ENCODE results near the gene NUS1. TPM values are rescaled to one million over a fixed set of nuclear protein-coding genes. Genes with fewer than 3 reads are reported as not detected.
"Not testable (repeated sequence)": the region's sequence is repeated elsewhere in the genome, so short reads cannot be mapped to it uniquely, and the experiment has no call there.

The NUS1 gene
- total RNA-seq = 10 to 100 TPM; 17.6 to 17.8 TPM

- peak within 1 kb of the TSS; percentile 27 to 83 (median 81) for H3K27ac ChIP-seq
- no peaks in the 10 kb centered on the region for H3K9me3 ChIP-seq
- intact Hi-C loops (cut with DNase I) = no loop called here
- peaks cover 23% of the 10 kb centered on the region for H3K4me1 ChIP-seq
- H3K36me3 ChIP-seq (replicated peaks in 1 of 2; ENCODE audit: insufficient read depth in 1 of 2, low read depth in 2 of 2) = no peaks in the 10 kb centered on the region
- no peaks in the 10 kb centered on the region for H3K27me3 ChIP-seq
- DNase-seq (peak; percentile 96 to 98 (median 98)), ATAC-seq (peak; percentile 100)
- TF ChIP-seq CTCF (IDR thresholded peaks at IDR 0.05) (peak; percentile 36 to 97 (median 81)), POLR2A (IDR thresholded peaks at IDR 0.05) (peak in 2 of 3 donors; percentile 70 to 71)
- WGBS, 2 donors = 1 to 3% methylated on average over 25 to 47 of the region's 53 CpGs
- peak within 1 kb of the TSS; percentile 53 to 83 for H3K4me3 ChIP-seq
Measured at GRCh38 chr6:117674991-117675657, at the start of gene NUS1. Gene NUS1 (plus strand): TSS chr6:117675469. CDS start chr6:117675671, 202 bp downstream.

- TF ChIP-seq POLR2A (IDR thresholded peaks at IDR 0.05) (no peak), CTCF (IDR thresholded peaks at IDR 0.05) (no peak)
- Histone ChIP-seq H3K36me3 (replicated peaks in 1 of 2; ENCODE audit: insufficient read depth in 1 of 2, low read depth in 2 of 2) (no peaks in the 10 kb centered on the region), H3K4me3 (no peak overlapping the region), H3K9me3 (no peaks in the 10 kb centered on the region), H3K27me3 (no peaks in the 10 kb centered on the region), H3K27ac (no peak overlapping the region), H3K4me1 (no peaks in the 10 kb centered on the region)
- ATAC-seq = no peak
- intact Hi-C loops (cut with DNase I) = no loop called here
- DNase-seq = no peak
Measured at GRCh38 chr6:117627533-117627932, 47.7 kb upstream of the NUS1 start.

GRCh38 chr6:117629119-117629660 is 46.1 kb upstream of the NUS1 start:
- no peaks in the 10 kb centered on the region for H3K4me1 ChIP-seq
- WGBS, 2 donors = 32 to 40% methylated on average over 1 of the region's 1 CpG
- intact Hi-C loops (cut with DNase I) = no loop called here
- no peak for DNase-seq
- H3K4me3 ChIP-seq = no peak overlapping the region
- ATAC-seq = no peak
- TF ChIP-seq POLR2A (IDR thresholded peaks at IDR 0.05) (no peak), CTCF (IDR thresholded peaks at IDR 0.05) (no peak)
- no peaks in the 10 kb centered on the region for H3K27me3 ChIP-seq
- no peaks in the 10 kb centered on the region for H3K36me3 ChIP-seq (replicated peaks in 1 of 2; ENCODE audit: insufficient read depth in 1 of 2, low read depth in 2 of 2)
- H3K9me3 ChIP-seq = no peaks in the 10 kb centered on the region
- H3K27ac ChIP-seq = no peak overlapping the region

GRCh38 chr6:117637770-117638169 is 37.5 kb upstream of the NUS1 start:
- H3K9me3 ChIP-seq = no peaks in the 10 kb centered on the region
- WGBS, 2 donors = 29 to 46% methylated on average over 1 of the region's 1 CpG
- no peaks in the 10 kb centered on the region for H3K4me1 ChIP-seq
- no peak overlapping the region for H3K4me3 ChIP-seq
- H3K36me3 ChIP-seq (replicated peaks in 1 of 2; ENCODE audit: insufficient read depth in 1 of 2, low read depth in 2 of 2) = no peaks in the 10 kb centered on the region
- no peak overlapping the region for H3K27ac ChIP-seq
- intact Hi-C loops (cut with DNase I) = no loop called here
- H3K27me3 ChIP-seq = no peaks in the 10 kb centered on the region
- DNase-seq = no peak
- no peak for TF ChIP-seq POLR2A (IDR thresholded peaks at IDR 0.05)
- no peak for ATAC-seq

- no peak for DNase-seq
- intact Hi-C loops (cut with DNase I) = no loop called here
- no peak overlapping the region for H3K27ac ChIP-seq
- WGBS, 2 donors = 83 to 92% methylated on average over 2 of the region's 2 CpGs
- TF ChIP-seq POLR2A (IDR thresholded peaks at IDR 0.05) = no peak
- TF ChIP-seq CTCF (IDR thresholded peaks at IDR 0.05) = no peak
- H3K4me3 ChIP-seq = no peak overlapping the region
- ATAC-seq = no peak
- H3K9me3 ChIP-seq = no peaks in the 10 kb centered on the region
- no peaks in the 10 kb centered on the region for H3K27me3 ChIP-seq
- no peaks in the 10 kb centered on the region for H3K4me1 ChIP-seq
- H3K36me3 ChIP-seq (replicated peaks in 1 of 2; ENCODE audit: insufficient read depth in 1 of 2, low read depth in 2 of 2) = no peaks in the 10 kb centered on the region
Measured at GRCh38 chr6:117642976-117643375, 32.3 kb upstream of the NUS1 start.

GRCh38 chr6:117651984-117652383 is 23.3 kb upstream of the NUS1 start:
- DNase-seq; H3K27ac ChIP-seq; intact Hi-C loops (cut with DNase I); H3K36me3 ChIP-seq (replicated peaks in 1 of 2; ENCODE audit: insufficient read depth in 1 of 2, low read depth in 2 of 2); H3K9me3 ChIP-seq; ATAC-seq; H3K4me1 ChIP-seq; H3K27me3 ChIP-seq; H3K4me3 ChIP-seq: not testable (repeated sequence)
- 84 to 92% methylated on average over 3 of the region's 3 CpGs for WGBS, 2 donors

Measured in body of pancreas (tissue), 4 donors.